Stimulated activated CD4-positive, alpha-beta T cell treated with anti-CD3 and anti-CD28 coated beads, Interleukin-12 subunit alpha, Interleukin-12 subunit beta, amount 100 ng/mL, for 24 hours (primary cell): ENCODE data around the gene HS3ST6.
"Not testable (repeated sequence)": the region's sequence is repeated elsewhere in the genome, so short reads cannot be mapped to it uniquely, and the experiment has no call there.

Source experiments
- DNase-seq, 2 experiments: peaks; one replicate each; pipeline ENCODE4 v3.0.0-alpha.2; 2020; ENCODE audit warnings: low read depth in 2 of 2

The HS3ST6 gene

DNA sequence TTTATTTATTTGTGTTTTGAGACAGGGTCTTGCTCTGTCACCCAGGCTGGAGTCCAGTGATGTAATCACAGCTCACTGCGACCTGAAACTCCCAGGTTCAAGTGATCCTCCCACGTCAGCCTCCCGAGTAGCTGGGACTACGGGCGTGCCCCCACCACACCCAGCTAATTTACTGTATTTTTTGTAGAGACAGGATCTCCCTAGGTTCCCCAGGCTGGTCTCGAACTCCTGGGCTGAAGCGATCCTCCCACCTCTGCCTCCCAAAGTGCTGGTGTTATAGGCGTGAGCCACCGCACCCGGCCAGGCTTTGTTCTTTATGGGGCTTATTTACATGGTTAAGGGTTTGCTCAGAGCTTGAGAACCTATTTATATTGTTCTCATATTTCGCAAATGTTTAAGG, 40.4 kb downstream of the HS3ST6 start:
- no peak for DNase-seq

DNA sequence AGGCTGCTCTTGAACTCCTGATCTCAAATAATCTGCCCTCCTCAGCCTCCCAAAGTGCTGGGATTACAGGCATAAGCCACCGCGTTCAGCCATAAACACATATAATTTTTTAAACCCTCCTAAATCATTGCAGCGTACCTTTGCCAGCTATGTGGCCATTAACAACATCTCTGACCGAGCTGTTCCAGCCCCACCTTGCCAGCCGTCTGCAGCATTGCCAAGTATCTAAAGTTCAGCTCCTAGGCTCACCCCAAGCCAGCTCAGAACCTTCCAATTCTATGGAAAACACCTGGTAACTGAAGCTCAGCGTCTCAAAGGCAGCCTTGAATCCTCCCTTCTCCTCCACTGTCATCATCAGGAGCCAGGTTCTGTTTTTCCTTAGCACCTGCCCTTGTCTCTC, 41.1 kb downstream of the HS3ST6 start:
- no peak for DNase-seq

DNA sequence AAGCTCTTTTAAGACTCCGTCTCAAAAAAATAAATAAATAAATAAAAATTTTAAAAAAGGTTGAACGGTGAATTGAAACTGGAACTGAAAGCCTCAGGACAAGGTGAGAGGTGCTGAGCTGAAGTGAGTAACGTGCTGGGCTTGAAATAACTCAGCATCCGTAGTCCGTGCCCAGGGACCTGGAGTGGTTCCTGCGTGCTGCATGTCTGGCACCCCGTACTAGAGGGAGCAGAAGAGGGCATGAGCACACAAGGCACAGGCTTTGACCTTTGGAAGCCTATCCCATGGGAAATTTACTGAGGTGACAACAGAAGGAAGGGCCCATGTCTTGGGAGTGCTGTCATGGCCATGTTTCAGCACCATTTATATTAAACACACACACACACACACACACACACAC, 41.7 kb downstream of the HS3ST6 start:
- no peak for DNase-seq

DNA sequence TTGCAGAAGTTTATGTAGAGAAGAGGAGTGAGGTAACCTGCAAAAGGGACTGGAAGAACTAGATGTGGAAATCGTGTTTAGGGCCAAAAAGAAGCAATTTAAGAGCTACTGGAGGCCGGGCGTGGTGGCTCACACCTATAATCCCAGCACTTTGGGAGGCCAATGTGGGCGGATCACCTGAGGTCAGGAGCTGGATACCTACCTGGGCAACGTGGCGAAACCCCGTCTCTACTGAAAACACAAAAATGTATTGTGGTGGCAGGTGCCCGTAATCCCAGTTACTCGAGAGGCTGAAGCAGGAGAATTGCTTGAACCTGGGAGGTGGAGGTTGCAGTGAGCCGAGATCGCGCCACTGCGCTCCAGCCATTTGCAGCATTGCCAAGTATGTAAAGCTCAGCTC, 42.1 kb downstream of the HS3ST6 start:
- DNase-seq = not testable (repeated sequence)

- DNase-seq = no peak
Measured at GRCh38 chr16:1874854-1875253, 43.4 kb downstream of the HS3ST6 start.

GRCh38 chr16:1871974-1872635, 46.1 kb downstream of the HS3ST6 start, which contains the start of gene MEIOB:
MEIOB (minus strand) TSS chr16:1872164; CDS start chr16:1868175, 3,989 bp downstream.
- DNase-seq = peak; percentile 26 to 29

DNA sequence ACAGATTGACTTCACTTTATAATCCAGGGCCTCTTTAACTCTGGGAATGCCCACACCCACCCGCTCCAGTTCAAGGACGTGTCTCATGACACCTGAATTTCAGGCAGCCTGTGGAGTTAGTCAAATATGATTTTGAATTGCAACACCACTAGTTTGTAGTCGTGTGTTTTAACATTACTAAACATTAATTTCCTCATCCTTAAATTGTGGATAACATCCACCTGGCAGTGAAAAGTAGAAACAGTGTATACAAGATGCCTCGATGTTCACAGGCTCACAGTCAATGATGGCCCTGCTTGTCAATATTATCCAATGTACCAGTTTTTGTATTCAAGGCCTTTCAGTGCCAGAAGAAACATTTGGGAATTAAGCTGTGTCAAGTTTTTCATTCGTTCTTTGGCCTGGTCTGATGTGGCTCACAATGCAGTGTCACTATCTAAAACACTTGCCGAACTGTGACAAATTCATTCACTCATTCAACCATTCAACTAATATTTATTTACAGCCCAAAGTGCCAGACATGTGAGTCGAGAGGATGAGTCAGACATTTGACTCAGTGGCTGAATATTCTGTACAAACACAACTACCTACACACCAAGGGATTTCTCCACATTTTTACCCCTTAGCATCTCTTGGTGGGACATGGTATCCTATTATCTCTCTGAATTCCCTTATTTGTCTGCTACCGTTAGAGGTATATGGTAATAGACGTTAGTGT, 47.7 kb downstream of the HS3ST6 start:
- DNase-seq = no peak

- no peak for DNase-seq
Measured at GRCh38 chr16:1865902-1866690, 52.1 kb downstream of the HS3ST6 start.

- no peak for DNase-seq
Measured at GRCh38 chr16:1863681-1864460, 54.3 kb downstream of the HS3ST6 start.

DNA sequence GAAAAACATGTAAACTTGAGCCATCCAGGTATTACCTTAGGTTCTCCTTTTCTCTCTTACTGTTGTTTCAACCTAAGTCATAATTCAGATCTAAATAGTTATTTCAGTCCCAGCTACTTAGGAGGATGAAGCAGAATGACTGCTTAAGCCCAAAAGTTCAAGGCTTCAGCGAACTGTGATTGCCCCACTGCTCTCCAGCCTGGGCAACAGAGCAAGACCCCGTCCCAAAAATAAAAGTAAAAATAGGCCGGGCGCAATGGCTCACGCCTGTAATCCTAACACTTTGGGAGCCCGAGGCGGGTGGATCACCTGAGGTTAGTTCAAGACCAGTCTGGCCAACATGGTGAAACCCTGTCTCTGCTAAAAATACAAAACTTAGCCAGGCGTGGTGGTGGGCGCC, 55.8 kb downstream of the HS3ST6 start:
- no peak for DNase-seq

DNA sequence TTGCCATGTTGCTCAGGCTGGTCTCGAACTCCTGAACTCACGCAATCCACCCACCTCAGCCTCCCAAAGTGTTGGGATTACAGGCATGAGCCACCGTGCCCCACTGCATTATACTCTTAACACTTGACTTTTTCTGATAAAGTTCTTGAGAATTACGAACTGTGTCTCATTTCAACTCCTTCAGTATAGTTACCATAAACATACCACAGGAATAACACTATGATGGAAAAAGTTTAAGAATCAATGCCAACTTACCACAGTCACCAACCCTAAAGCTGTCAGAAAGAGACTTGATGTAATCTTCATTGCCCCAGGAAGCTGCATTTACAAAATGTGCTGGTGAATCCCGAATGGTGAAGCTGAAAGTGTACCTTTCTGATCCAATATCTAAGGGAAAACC, 56.5 kb downstream of the HS3ST6 start:
- no peak for DNase-seq
